Choroid plexus epithelial cell (primary cell): Measurements from ENCODE around the gene ZBTB40.

Experiments used
- DNase-seq: peaks from one replicate; pipeline ENCODE4 v3.0.0-alpha.2; 2010; ENCODE audit warnings: low read depth
- H3K4me3 ChIP-seq: 2 replicates; pipeline ENCODE4 v1.5.1; 2011; ENCODE audit warnings: low read depth, mild to moderate bottlenecking, control low read depth, low read length, moderate library complexity
- CTCF ChIP-seq: conservative IDR thresholded peaks from 2 replicates; pipeline ENCODE4 v1.5.1; 2011; ENCODE audit warnings: low read depth, mild to moderate bottlenecking, control low read depth, inconsistent platforms, low read length, moderate library complexity

Gene ZBTB40

GRCh38 chr1:22410928-22411495 is 40.6 kb upstream of the ZBTB40 start:
- DNase-seq: no peak
- no peak for TF ChIP-seq CTCF
- no peak overlapping the region for H3K4me3 ChIP-seq

- no peak overlapping the region for H3K4me3 ChIP-seq
- no peak for DNase-seq
- TF ChIP-seq CTCF: no peak
Observed at GRCh38 chr1:22411589-22411988, 40.1 kb upstream of the ZBTB40 start.

GRCh38 chr1:22412932-22413727 is 38.5 kb upstream of the ZBTB40 start:
- TF ChIP-seq CTCF: no peak
- no peak overlapping the region for H3K4me3 ChIP-seq
- no peak for DNase-seq

GRCh38 chr1:22413799-22414198 is 37.9 kb upstream of the ZBTB40 start:
- no peak for TF ChIP-seq CTCF
- no peak overlapping the region for H3K4me3 ChIP-seq
- DNase-seq: no peak

DNA sequence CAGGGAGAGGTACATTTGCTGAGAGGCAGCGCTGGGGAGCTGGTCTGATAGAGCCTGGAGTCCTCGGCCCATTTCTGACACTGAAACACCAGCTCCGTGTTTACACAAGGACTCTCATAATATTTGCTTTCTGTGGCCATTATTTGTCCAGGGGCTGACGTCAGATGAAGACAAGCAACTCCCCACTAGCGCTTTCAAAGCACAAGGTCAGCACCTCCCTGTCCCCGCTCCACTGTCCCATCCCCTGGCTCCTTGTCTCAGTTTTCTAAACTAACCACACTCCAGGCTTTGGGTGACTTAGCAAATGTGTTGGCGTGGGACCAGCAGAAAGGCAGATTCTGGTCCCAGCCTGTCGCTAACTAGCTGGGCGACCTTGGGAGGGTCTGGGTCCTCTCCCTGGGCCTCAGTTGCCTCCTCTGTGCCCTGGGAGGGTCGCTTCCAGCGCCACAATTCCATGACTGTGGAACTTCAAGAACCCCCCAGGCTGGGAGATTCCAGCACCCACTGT is 37.4 kb upstream of the ZBTB40 start:
- H3K4me3 ChIP-seq: no peak overlapping the region
- TF ChIP-seq CTCF: no peak
- DNase-seq: peak; percentile 43

DNA sequence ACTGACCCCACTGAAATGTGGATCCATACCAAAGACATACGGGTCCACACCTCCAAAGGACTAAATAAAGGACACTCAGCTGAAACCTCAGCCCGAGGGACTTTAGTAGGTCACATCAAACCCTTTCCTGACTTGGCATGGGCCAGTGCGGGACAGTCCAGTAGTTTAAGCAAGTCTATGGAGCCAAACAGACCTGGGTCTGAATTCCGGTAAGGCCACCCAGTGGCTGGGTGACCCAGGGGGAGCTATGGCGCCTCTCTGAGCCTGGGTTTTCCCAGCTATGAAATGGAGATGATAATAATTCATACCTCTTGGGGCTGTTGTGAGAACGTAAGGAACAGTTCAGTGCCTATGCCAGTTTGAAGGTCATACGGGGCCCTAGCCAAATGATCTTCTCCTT is 36.2 kb upstream of the ZBTB40 start:
- TF ChIP-seq CTCF: peak; percentile 4
- DNase-seq: no peak
- no peak overlapping the region for H3K4me3 ChIP-seq
